ENCODE data around the gene GRID2. TPM values are rescaled to one million over a fixed set of nuclear protein-coding genes. Genes with fewer than 3 reads are reported as not detected.

GRID2 gene
- total and polyA plus RNA-seq, 8 donors, result 0.14 to 0.36 (median 0.22) TPM

- Histone ChIP-seq H3K4me3 (no peak overlapping the region), H3K36me3 (no peaks in the 10 kb centered on the region), H3K27me3 (no peaks in the 10 kb centered on the region), H3K4me1 (no peaks in the 10 kb centered on the region), H3K9me3 (no peaks in the 10 kb centered on the region), H3K27ac (no peak overlapping the region)
- intact Hi-C loops (cut with DNase I), result no loop called here
- TF ChIP-seq, protein P1, sequence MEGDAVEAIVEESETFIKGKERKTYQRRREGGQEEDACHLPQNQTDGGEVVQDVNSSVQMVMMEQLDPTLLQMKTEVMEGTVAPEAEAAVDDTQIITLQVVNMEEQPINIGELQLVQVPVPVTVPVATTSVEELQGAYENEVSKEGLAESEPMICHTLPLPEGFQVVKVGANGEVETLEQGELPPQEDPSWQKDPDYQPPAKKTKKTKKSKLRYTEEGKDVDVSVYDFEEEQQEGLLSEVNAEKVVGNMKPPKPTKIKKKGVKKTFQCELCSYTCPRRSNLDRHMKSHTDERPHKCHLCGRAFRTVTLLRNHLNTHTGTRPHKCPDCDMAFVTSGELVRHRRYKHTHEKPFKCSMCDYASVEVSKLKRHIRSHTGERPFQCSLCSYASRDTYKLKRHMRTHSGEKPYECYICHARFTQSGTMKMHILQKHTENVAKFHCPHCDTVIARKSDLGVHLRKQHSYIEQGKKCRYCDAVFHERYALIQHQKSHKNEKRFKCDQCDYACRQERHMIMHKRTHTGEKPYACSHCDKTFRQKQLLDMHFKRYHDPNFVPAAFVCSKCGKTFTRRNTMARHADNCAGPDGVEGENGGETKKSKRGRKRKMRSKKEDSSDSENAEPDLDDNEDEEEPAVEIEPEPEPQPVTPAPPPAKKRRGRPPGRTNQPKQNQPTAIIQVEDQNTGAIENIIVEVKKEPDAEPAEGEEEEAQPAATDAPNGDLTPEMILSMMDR (IDR thresholded peaks at IDR 0.05), result no peak
- ATAC-seq (no peak), DNase-seq (no peak)
Observed at GRCh38 chr4:92317047-92317446, 13.3 kb downstream of the GRID2 start.

- no peak overlapping the region for H3K27ac ChIP-seq
- no peaks in the 10 kb centered on the region for H3K36me3 ChIP-seq
- intact Hi-C loops (cut with DNase I), result no loop called here
- H3K27me3 ChIP-seq, result no peaks in the 10 kb centered on the region
- DNase-seq (no peak), ATAC-seq (no peak)
- no peaks in the 10 kb centered on the region for H3K9me3 ChIP-seq
- no peaks in the 10 kb centered on the region for H3K4me1 ChIP-seq
- TF ChIP-seq, protein P1 (IDR thresholded peaks at IDR 0.05), result no peak
- H3K4me3 ChIP-seq, result no peak overlapping the region
Observed at GRCh38 chr4:92328095-92328494, 24.3 kb downstream of the GRID2 start.

DNA sequence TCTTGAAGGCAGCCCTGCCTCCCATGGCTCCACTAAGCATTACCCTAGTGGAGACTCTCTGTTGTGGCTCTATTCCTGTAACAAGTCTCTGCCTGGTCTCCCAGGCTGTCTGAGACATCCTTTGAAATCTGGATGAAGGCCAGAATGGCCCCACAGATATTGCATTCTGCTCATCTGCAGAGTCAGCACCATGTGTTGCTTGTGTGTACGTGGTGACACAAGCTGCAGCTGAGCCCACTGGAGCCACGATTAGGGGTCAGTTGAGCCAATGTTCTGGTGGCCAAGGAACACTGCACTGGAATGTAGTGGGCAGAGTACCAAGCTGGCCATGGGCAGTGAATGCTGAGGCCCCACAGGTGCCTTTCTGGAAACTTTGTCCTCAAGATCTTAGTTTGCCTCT lies 29.2 kb downstream of the GRID2 start:
- Histone ChIP-seq H3K4me1 (no peaks in the 10 kb centered on the region), H3K27me3 (no peaks in the 10 kb centered on the region), H3K27ac (no peak overlapping the region), H3K4me3 (no peak overlapping the region), H3K9me3 (no peaks in the 10 kb centered on the region), H3K36me3 (no peaks in the 10 kb centered on the region)
- TF ChIP-seq, protein P1 (IDR thresholded peaks at IDR 0.05), result no peak
- ATAC-seq (no peak), DNase-seq (peak in 1 of 4 donors; percentile 36)
- intact Hi-C loops (cut with DNase I), result no loop called here

GRCh38 chr4:92334716-92335350 lies 31.1 kb downstream of the GRID2 start:
- intact Hi-C loops (cut with DNase I), result no loop called here
- TF ChIP-seq, protein P1 (IDR thresholded peaks at IDR 0.05), result no peak
- no peaks in the 10 kb centered on the region for H3K9me3 ChIP-seq
- no peak for ATAC-seq
- H3K27ac ChIP-seq, result no peak overlapping the region
- no peaks in the 10 kb centered on the region for H3K27me3 ChIP-seq
- H3K4me3 ChIP-seq, result no peak overlapping the region
- H3K4me1 ChIP-seq, result no peaks in the 10 kb centered on the region
- H3K36me3 ChIP-seq, result no peaks in the 10 kb centered on the region
- peak in 2 of 4 donors; percentile 79 to 87 for DNase-seq

- Histone ChIP-seq H3K4me3 (no peak overlapping the region), H3K9me3 (no peaks in the 10 kb centered on the region), H3K4me1 (no peaks in the 10 kb centered on the region), H3K27ac (no peak overlapping the region), H3K27me3 (no peaks in the 10 kb centered on the region), H3K36me3 (no peaks in the 10 kb centered on the region)
- no peak for DNase-seq
- TF ChIP-seq, protein P1 (IDR thresholded peaks at IDR 0.05), result no peak
- intact Hi-C loops (cut with DNase I), result no loop called here
- no peak for ATAC-seq
Observed at GRCh38 chr4:92339676-92340075, 35.9 kb downstream of the GRID2 start.

Measured in left lung (tissue), 10 donors.